GM19240 (cell line): ENCODE measurements around the gene MX1.
A peak's percentile ranks its signal among the peaks of the same experiment; 100 is the strongest.

Source experiments
- DNase-seq: peaks from one replicate; pipeline ENCODE4 v3.0.0; 2011; ENCODE audit warnings: low spot score; ENCODE audit not compliant: insufficient read length

The MX1 gene

DNA sequence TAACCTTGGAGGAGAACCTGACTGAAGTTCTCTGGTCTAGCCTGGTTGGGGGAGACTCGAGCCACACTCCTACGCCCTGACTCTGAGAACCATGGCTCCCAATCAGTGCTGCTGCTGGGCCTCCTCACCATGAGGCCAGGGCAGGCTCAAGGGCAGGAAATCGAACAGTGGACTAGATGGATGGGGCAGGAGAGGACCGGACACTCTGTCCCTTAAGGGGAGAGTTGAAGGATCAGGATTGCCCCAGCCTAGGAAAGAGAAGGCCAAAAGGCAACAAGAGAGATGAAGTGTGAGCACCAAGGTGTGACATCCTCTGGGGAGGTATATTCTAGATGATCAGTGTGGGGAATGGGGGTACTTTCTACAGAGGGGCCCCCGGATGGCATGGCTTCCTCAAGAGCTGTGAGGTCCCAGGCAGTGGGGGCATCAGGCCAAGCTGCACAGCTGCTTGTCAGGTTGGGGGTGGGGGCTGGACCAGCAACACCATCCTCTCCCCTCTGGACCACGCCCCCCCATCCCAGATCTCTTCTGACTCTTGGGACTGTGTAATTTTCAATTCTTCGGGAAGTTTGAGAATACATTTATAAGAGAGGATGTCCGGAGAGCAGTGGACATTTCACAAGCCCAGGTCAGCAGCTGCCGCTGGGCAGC is 34.0 kb downstream of the MX1 start:
- no peak for DNase-seq

DNA sequence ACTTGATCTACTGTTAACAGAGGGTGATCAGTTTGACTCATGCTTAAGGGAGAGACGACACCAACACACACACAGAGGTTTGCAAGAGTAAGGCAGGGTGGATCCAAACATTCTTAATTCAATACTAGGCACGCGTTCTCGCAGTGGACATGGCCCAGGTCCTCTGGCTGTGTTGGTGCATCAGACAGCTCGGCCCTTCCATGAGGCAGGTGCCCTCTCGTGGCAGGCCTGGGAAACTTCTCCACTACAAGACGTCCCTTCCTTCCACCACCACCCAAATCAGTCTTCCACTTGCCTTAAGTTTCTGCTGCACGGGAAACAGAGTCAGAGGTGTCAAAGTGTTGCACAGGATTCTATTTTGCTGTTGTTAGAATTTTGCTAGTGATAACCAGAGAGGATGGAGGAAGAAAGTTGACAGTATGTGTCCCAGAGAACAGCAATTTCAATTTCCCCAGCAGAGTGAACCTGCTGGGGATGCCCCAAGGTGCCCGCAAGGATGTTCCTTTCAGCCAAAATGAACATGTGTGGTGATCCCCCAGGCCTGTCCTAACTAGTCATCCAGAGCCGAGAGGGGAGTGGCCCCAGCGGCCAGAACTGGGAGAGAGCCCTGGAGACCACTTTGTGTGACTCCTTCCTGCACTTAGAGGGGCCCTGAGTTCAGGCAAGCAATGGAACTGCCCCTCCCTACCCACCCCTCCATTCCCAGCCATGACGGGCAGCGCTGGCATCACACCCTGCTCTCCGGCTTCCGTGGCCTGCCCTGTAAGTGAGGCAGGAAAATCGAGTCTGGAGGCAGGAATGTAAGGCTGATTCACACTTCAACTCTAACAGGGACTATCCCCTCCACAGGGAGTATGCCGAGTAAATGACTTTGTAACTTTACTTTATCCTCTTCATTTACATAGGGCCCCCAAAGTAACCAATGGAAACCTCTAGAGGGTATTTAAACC is 34.8 kb downstream of the MX1 start:
- DNase-seq: peak; percentile 33

DNA sequence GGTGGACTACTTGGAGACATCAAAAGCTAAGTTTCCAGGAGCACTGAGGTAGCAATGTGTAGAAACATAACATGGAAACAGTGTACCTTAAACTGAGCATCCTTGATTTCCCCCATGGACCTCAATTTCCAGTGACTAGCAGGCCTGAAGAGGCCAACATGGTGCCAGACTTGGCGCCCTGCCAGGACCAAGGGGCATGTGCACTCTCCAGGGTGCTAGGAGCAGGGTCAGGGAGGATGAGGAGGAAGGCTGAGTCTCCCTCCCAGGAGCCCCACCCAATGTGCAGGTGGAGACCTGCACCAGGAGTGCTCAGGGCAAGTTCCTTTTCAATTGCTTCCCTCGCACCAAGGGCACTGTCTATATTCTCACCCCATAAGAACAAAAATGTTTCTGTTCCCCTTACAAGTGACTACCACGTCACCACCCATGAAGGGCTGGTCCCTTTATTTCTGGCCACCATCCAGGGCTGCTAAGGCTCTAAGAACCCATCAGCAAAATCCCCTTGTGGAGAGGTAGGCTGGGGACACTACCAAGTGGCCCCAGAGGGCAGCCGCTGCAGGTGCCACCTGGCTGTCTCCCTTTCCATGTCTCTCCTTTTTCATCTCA is 39.2 kb downstream of the MX1 start:
- DNase-seq: no peak

GRCh38 chr21:41466024-41466820 is 40.2 kb downstream of the MX1 start:
- no peak for DNase-seq

DNA sequence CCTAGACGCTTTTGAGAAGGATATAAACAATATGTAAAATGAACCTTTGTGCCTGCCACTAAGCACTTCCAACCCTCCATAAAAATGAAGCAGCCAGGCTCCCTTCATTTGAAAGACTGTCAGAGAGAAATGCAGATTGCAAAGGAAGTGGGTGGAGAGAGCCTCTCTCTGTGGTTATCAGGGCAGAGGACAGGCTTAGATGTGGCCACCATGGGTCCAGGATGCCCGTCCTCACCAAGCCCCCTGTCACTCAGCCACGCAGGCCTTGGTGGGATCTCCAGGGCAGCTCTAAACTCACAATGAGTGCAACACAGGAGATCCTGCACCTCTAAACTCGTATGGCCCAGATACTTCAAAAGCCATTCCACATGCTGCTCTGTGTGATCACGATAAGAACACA is 44.0 kb downstream of the MX1 start:
- DNase-seq: no peak

GRCh38 chr21:41472753-41473548 is 46.9 kb downstream of the MX1 start:
- no peak for DNase-seq

GRCh38 chr21:41475714-41476420 is 49.8 kb downstream of the MX1 start:
- DNase-seq: no peak

DNA sequence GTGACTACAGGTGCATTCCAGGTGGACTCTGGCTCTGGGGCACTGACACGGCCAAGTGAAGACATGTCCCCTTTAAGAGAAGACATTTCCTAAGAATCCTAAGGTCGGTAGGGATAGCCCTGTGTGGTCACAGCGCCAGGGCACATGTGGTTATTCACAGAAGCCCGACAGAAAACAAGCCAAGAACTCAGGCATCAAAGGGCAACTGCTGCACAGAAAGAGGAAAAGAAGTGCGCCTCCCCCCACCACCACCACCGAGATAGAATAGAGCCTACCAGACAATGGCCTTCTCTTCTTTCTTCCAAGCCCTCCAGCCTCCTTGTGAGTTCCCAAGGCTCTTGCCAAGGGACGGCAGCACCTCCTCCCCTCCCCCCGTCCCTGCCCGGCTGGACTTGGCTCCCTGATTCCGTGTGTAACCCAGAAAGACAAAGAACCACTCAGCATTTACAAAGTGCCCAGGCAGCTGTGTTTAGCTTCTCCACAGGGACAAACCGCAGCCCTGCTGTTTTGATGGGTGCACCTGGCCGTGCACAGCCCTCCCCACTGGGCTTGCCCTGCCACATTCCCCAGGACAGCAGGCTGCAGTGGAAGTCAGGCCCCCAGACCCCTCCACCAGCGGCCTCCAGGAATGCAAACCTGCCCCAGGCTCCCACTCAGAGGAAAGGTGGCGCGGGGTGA is 51.7 kb downstream of the MX1 start:
- DNase-seq: no peak

DNA sequence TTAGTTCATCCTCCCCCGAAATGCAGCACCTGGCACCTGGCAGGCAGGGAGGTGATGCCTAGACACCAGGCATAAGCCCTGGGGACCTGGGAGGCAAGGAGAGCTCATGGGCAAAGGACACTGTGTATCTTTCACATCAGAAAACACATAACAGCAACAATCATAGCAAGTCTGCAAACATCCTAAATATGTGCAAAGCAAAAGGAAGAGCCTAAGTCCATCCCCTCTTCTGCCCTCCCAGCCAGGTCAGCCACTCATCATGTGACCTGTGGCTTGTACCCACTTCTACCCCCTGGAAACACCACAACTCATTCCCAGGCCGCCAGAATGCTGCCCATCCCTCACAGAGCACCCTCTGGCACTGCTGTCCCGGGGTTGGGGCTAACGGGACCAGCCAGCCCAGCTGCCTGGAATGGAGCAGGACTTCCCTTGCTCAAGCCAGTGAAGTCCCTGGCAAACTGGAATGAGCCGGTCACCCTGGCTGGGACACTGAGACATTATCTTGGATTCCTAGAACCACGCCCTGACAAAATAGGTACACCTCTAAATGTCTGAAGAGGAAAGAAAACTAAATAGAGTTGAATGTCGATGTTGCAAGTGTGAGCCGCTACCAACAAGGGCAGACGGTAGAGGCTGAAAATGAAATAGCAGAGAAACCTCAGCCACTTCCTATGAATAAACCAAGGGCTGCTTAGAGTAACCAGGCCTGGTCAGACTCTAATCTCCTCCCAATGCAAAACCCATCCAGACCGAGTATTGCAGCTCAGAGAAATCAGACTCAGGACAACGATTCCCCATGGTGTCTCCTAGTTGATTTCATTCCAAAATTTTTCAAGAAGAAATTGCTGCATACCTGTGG is 52.5 kb downstream of the MX1 start:
- no peak for DNase-seq

GRCh38 chr21:41479686-41480085 is 53.6 kb downstream of the MX1 start:
- DNase-seq: no peak

DNA sequence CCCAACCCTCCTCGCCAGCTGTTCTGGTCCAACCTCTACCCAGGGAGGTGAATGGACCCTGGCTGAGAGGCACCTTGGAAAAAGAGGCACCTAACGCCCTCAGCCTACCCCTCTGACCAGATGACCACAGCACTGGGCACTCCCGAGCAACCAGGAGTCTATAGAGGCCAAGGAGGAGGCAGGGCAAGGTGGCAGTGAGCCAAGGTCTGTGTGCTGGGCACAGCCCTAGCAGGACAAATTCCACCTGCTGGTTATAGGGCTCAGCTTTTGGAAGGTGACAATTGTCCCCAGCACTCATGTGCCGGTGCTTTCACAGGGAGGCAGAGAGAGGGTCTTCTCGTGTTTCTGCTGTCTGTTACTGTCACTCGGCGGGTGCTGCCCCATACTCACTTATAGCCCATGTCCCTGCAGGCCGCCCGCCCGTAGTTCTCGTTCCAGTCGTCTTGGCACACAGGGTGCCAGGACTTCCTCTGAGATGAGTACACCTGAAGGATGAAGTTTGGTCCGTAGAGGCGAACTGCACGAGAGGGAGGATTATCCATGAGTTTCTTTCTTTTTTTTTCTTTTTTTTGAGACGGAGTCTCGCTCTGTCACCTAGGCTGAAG is 54.1 kb downstream of the MX1 start:
- no peak for DNase-seq

DNA sequence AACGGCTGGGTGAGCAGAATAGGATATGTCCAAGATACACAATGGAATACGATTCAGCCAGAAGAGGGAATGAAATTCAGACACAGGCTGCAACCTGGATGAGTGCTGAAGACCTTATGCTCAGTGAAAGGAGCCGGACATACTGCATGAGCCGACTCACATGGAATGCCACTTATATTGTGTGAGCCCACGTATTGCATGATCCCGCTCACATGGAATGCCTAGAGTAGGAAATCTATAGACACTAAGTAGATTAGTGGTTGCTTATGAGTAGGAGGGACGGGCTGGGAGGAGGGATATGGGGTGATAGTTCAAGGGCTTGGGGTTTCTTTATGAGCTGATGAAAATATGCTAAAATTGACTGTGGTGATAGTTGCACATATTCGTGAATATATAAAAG is 55.2 kb downstream of the MX1 start:
- DNase-seq: no peak

GRCh38 chr21:41482301-41482700 is 56.3 kb downstream of the MX1 start:
- DNase-seq: no peak

DNA sequence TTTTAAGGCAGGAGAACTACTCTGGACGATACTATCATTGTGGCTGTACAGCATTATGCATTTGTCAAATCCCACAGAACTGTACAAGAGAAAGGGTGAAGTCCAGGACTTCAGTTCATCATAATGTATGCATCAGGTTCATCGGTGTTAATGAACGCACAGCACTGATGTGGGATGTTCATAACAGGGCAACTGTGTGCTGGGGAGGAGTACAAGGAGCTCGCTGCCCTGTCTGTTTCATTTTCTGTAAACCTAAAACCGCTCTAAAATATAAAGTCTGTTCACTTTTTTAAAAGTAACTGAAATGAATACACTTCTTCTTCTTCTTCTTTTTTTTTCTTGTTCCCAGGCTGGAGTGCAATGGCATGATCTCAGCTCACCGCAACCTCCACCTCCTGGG is 56.9 kb downstream of the MX1 start:
- no peak for DNase-seq

- no peak for DNase-seq
Observed at GRCh38 chr21:41483415-41483814, 57.4 kb downstream of the MX1 start.

DNA sequence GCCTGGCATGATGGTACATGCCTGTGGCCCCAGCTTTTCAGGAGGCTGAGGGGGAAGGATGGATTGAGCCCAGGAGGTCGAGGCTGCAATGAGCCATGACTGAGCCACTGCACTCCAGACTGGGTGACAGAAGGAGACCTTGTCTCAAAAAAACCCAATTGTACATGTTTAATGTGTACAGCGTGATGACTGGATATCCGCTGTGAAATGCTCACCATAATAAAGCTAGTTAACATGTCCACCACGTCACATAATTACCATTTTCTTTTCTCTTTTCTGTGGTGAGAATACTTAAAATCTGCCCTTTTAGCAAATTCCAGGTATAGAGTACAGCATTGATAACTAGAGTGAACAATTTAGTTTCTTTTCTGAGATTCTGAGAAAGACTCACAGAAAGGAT is 57.9 kb downstream of the MX1 start:
- DNase-seq: no peak

GRCh38 chr21:41487082-41487481 is 61.0 kb downstream of the MX1 start:
- no peak for DNase-seq

- DNase-seq: no peak
Observed at GRCh38 chr21:41488080-41488479, 62.0 kb downstream of the MX1 start.
